Stimulated activated CD4-positive, alpha-beta T cell treated with anti-CD3 and anti-CD28 coated beads, TNF-alpha, amount 100 ng/mL, for 4 hours (primary cell): ENCODE data around the gene CNEP1R1.

Experiments used
- DNase-seq, 3 experiments: peaks; one replicate each; pipeline ENCODE4 v3.0.0-alpha.2; 2020; ENCODE audit warnings: low read depth in 3 of 3

The CNEP1R1 gene

DNA sequence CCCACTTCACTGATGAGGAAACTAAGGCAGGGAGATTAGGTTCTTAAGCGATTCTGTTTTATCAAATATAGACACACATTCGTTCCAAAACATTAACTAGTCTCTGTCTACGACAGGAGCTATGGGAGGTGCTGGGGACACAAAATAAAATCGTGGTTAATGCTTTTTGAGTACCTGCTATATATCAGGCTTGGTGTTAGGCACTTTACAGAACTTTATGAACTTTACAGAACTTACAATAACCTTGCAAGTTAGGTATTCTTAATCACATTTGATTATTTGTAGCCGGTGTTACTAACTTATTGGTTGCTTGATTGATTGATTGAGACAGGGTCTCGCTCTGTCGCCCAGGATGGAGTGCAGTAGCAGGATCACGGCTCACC, 40.2 kb downstream of the CNEP1R1 start:
- DNase-seq, result no peak

DNA sequence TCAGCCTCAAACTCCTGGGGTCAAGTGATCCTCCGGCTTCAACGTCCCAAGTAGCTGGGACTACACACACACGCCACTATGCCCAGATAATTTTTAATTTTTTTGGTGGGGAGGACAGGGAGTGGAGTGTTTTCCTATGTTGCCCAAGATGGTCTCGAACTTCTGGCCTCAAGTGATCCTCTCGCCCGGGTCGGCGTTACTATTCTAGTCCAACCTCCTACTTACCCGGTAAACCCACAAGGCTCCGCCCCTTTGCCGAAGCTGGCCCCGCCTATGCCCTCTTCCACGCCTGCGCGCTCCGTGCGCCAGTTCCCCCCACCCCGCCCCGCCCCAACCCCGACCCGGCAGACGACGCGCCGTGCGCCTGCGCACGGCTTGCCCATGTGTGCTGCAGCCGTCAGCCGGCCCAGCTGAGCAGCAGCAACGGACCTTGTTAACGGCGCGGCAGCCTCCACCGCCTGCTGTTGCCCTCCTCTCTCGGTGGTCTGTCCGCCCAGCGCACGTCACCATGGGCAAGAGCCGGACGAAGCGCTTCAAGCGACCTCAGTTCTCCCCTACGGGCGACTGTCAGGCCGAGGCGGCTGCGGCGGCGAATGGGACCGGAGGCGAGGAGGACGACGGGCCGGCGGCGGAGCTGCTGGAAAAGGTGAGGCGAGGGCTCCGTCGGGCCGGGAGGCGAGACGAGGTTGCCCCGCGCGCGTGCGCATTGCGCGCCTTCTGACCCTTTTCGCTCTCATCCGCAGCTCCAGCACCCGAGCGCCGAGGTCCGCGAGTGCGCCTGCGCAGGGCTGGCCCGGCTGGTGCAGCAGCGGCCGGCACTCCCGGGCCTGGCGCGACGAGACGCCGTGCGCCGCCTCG, 40.8 kb downstream of the CNEP1R1 start, which contains the start of gene HEATR3:
HEATR3 (plus strand) TSS at position 347 of the 858 bp plus-strand sequence; CDS start at position 509, 162 bp downstream.
- peak; percentile 90 to 94 (median 90) for DNase-seq

DNA sequence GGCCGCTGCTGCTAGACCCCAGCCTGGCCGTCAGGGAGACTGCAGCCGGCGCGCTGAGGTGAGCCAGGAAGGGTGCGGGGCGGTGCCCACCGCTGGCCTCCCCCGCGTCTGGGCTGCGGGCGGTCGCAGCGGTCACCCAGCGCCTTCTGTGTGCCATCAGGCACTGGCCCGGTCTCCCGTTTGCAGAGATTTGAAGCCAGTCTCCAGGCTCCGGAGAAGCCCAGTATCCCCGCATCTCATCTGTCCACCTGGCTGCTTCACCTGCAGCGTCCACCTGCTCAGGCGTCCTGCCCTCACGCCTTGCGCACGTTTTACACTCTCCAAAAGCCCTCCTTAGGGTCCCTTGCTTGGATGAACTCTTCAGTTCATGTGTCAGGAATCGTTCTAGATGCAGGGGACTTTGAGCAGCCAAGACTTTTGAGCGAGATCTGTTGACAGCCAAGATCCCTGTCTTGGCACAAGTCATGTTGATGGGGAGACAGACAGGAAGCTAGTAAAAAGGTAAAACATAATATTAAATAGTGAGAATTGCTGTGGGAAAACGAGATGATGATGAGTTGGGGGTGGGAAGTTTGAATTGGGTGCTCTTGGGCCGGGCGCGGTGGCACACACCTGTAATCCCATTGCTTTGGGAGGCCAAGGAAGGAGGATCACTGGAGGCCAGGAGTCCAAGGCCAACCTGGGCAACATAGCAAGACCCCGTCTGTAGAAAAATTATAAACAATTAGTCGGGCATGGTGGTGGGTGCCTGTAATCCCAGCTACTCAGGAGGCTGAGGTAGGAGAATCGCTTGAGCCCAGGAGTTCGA, 41.7 kb downstream of the CNEP1R1 start:
- no peak for DNase-seq

DNA sequence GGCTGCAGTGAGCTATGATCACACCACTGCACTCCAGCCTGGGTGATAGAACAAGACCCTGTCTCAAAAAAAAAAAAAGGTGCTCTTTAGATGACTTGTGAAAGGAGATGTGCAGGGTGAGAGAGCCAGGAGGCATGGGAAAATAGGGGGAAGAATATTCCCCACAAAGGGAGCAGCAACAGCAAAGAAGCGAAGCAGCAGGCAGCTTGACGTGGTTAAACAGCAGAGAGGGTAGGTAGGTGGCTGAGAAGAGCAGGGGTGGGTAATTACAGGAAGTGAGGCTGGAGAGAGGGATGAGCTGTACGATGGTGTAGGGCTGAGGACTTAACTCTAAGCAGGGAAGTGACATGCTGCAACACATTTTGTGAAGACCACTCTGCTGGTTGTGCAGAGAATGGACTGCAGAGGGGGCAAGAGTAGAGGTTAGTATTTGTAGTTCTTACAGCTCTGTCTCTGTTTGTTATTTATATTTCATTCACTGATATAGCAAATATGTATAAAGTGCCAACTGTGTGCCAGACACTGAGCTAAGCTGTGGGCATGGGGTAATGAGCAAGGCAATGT, 42.3 kb downstream of the CNEP1R1 start:
- DNase-seq, result no peak

DNA sequence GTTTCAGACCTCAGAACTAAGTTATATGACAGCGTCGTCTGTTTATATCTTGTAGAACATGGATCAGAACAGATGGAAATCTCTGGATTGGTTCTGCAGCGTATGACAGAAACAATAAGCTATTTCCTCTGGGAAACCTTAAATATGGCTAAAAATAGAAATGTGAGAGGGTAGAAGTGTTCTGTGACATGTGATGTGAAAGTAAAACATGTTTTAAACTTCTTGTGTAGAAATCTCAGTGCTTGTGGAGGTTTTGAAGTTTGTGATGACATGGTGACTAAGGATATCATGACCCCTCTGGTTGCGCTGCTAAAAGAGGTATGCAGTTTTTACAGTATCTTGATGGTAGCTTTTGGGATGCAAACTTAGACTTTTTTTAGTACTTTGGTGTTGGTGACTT, 43.5 kb downstream of the CNEP1R1 start:
- DNase-seq, result no peak

DNA sequence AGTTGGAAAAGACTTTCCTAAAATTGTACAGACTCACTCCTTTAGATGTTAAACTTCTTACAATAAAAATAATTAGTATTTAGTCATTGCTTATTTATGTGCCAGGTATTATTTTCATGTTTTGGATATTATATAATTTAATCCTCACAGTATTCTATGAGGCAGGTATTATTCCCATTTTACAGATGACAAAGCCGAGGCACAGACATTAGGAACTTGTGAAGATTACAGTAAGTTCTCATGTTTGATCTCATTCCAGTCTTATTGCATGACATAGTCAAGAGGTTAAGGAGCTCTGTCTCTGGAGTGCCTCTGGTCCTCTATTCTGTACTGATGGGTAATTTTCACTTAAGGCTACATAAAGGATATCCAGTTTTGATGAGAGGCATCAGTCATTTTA, 44.0 kb downstream of the CNEP1R1 start:
- DNase-seq, result no peak

DNA sequence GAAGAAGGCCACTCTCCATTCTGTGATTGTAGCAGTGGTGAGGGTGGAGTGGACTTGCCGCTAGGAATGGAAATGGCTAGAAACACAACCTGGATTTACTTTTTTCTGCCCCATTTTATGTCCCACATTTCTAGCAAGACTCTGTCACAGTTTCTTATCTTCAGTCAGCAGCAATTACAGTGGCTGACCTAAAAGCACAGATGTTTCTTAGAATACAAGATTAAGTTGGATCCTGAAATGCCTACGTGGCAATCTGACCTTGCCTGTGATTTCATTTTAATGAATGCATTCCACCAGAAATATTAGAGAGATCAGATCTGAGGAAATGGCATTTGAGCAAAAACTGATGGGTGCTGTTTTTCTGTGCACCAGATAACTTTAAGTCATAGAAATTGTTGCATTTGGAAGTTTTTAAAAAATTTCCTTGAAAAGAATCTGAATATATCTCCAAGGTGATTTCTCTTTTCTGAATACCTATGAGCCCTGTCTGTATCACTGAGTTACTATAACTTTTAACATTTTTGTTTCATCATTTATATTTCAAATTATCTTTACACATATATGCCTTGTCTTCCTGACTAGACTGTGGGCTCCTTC, 46.1 kb downstream of the CNEP1R1 start:
- no peak for DNase-seq

DNA sequence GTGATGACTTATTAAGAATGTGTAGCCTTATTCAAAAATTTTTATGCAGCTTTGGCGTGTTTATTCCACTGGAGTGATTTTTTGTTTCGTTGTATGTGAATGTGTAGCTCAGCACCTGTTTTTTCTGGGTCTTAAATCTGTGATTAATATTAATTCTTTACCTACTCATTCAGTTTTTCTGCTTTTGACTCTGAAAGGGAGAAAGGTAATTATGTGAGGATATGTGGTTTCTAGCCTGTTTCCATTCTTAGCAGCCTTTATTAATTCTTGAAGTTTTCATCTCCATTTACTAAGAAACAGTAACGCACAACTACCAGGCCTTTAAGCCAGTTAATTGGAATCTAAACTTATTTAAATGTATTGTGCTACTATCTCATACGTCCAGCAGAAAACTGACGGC, 47.7 kb downstream of the CNEP1R1 start:
- DNase-seq, result no peak

DNA sequence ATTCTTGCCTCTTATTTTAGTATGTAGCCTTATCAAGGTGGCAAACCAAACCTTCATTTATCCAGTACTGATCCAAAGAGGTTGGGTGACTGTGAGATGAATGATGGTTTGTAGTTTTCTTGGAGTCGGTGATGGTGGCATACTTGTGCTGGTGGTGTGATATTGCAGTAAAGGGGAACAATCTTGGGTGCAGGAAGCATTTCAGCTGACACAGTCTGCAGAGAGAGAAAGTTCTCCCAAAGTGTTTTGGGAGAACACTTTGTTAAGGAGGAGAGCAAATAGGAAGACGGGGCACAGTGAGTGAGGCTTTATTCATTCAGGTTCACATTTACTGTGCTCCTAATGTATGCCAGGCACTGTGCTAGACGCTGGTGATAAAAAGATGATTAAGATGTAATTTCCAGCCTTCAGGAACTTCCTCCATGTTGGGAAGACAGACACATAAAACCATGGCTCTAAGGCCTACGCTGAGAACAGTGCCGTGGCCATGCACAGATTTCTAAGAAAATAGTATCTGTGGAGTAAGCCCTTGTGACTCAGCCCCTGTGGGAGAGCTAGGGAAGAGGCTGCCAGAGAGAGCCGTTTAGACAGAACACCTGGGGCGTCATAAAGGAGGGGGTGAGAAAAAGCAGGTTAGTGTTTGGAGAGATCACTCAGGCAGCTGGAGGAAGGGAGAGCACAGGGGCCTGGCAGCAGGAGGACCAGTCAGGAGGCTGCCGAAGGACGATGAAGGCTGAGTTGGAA, 54.5 kb downstream of the CNEP1R1 start:
- DNase-seq, result no peak

DNA sequence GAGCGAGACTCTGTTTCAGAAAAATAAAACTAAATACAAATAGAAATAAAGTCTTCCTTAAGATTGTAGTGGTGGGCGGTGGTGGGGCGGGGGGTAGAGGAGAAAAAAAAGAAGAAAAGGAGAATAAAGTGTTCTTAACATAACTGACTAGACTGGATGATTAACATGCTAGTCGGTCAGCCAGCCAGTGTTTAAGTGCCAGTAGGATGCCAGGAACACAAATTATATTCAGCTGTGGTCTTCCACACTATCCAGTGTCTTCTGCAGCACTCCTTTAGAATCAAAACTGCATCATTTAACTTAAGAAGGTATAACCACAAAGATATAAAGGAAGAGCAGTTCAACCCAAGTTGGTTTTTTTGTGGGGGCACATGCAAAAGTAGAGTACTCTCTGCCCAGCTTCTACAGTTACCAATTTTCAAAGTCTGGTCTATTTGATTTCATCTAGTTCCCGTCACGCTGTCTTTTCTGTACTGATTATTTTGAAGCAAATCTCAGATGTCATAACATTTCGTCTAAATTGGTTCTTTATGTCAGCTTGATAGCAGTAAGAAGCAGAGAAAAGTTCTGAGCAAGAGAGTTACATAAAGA, 56.5 kb downstream of the CNEP1R1 start:
- DNase-seq, result no peak

DNA sequence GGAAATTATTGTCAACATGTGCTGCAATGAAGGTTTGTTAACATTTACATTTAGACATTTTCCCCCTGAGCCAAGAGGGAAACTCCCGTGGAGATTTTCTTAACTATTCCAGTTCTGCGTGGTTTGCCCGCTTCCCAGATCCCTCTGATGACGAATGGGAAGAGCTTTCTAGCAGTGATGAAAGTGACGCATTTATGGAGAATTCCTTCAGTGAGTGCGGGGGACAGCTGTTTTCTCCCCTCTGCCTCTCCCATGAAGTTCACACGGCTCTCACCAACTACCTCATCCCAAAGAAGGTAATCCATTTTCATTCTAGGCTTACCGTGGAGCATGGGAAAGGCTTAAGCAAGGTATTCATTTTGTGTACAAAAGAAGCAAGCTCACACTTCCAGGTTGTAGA, 59.0 kb downstream of the CNEP1R1 start:
- DNase-seq, result no peak

DNA sequence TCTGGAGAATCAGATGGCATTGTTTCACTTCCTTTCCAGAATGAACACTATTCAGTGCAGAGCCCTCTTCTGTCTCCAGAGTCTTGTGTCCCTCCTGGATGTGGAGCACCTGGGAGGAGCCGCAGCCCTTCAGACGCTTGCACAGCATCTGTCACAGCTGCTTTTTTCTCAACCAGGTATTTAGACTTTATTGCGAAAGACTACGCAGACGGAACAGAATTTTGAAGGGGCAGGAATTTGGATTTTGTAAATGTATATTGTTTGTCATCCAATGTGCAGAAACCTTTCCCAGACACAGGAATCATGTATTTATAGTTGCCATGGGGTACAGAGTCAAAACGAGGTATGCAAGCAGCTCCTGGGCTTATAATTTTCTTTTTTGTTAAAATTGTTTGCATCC, 61.2 kb downstream of the CNEP1R1 start:
- no peak for DNase-seq
